Prostate gland (tissue), 2 donors: ENCODE measurements around the gene NCOR1.

Experiments
- CTCF ChIP-seq, 4 experiments: fragments of 200-600 bp in 2 of 4; fragments of 450-650 bp in 2 of 4; sonication (generic) in 2 of 4; IDR thresholded peaks; 1 replicate in 3 of 4; 2 replicates in 1 of 4; pipeline ENCODE4 v1.5.1; 2016 to 2019; ENCODE audit warnings: antibody characterized with exemption in 4 of 4, mild to moderate bottlenecking in 2 of 4, moderate library complexity in 2 of 4
- POLR2A ChIP-seq: fragments of 450-650 bp; IDR thresholded peaks from one replicate; pipeline ENCODE4 v1.6.1; 2016; ENCODE audit warnings: antibody characterized with exemption, mild to moderate bottlenecking
- POLR2AphosphoS5 ChIP-seq: sonication (generic); formaldehyde crosslinking; IDR thresholded peaks from one replicate; pipeline ENCODE4 v1.6.1; 2017; ENCODE audit warnings: antibody characterized with exemption

DNA sequence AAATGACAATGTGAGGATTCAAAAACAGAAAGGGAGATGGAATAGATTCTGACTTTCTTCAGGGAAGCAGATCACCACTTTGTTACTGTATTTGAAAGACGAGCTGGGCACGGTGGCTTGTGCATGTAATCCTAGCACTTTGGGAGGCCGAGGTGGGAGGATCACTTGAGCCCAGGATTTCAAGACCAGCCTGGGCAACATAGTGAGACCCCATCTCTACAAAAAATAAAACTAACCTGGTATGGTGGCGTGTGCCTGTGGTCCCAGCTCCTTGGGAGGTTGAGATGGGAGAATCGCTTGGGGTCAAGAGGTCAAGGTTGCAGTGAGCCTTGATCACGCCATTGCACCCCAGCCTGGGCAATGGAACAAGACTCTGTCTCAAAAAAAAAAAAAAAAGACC, 35.7 kb upstream of the NCOR1 start:
- no peak for TF ChIP-seq POLR2A
- TF ChIP-seq CTCF (IDR thresholded peaks at IDR 0.05): no peak
- TF ChIP-seq POLR2AphosphoS5: no peak
